Panc1 (cell line): ENCODE measurements around the gene TSHZ2. TPM values are rescaled to one million over a fixed set of nuclear protein-coding genes. Genes with fewer than 3 reads are reported as not detected.

Experiments used
- ATAC-seq: fragments of 200-7000 bp; cut with Tn5 transposase; 2 replicates; pipeline ENCODE4 v1.9.1; 2020; ENCODE audit warnings: mild to moderate bottlenecking, moderate library complexity
- BruUV-seq: library from RNA; stranded (reverse); fragments of 400-500 nt; replicated peaks from 2 replicates; lab custom pipeline; 2021; lab: Mats Ljungman, UMichigan
- CTCF ChIA-PET: fragments of 300-600 bp; sonication (Branson Sonifier 250); formaldehyde crosslinking; loops from one replicate; lab custom pipeline; 2022; ENCODE audit warnings: antibody characterized with exemption; lab: Charles Lee
- POLR2A ChIA-PET: fragments of 300-600 bp; sonication (Branson Sonifier 250); formaldehyde crosslinking; loops from one replicate; lab custom pipeline; 2022; ENCODE audit warnings: antibody characterized with exemption; lab: Charles Lee
- DNase-seq: peaks from one replicate; pipeline ENCODE4 v3.0.0-alpha.2; 2010; ENCODE audit warnings: low read depth, low spot score
- H3K27ac ChIP-seq: 2 replicates; pipeline ENCODE4 v1.5.1; 2011; ENCODE audit warnings: mild to moderate bottlenecking, low read length, inconsistent platforms
- H3K27me3 ChIP-seq: fragments of 200-500 bp; sonication (Bioruptor generic); 2 replicates; pipeline ENCODE4 v1.6.0; 2014; ENCODE audit warnings: low read length, inconsistent platforms; ENCODE audit not compliant: control insufficient read depth, insufficient read depth
- H3K36me3 ChIP-seq: fragments of 200-500 bp; sonication (Bioruptor generic); 2 replicates; pipeline ENCODE4 v1.5.1; 2014; ENCODE audit warnings: inconsistent platforms, mild to moderate bottlenecking, low read length, moderate library complexity; ENCODE audit not compliant: control insufficient read depth, insufficient read depth
- H3K4me1 ChIP-seq: 2 replicates; pipeline ENCODE4 v1.5.1; 2011; ENCODE audit warnings: inconsistent platforms, mild to moderate bottlenecking, low read length, moderate library complexity; ENCODE audit not compliant: control insufficient read depth, insufficient read depth
- H3K4me3 ChIP-seq, 2 experiments: 2 replicates each; pipeline ENCODE4 v1.5.1; 2011 to 2012; ENCODE audit warnings: low read depth in 2 of 2, low read length in 2 of 2, mild to moderate bottlenecking in 2 of 2, inconsistent platforms in 1 of 2, moderate library complexity in 1 of 2
- H3K9me3 ChIP-seq: fragments of 200-500 bp; sonication (Bioruptor generic); 2 replicates; pipeline ENCODE4 v1.5.1; 2014; ENCODE audit warnings: low read depth, mild to moderate bottlenecking, inconsistent platforms, low read length, moderate library complexity; ENCODE audit not compliant: control insufficient read depth, insufficient read depth
- POLR2AphosphoS5 ChIP-seq: IDR thresholded peaks from 2 replicates; pipeline ENCODE4 v1.6.1; 2012; ENCODE audit warnings: mild to moderate bottlenecking, low read depth, low read length, moderate library complexity
- SIN3A ChIP-seq: IDR thresholded peaks from 2 replicates; pipeline ENCODE4 v1.6.1; 2012; ENCODE audit warnings: low read depth, mild to moderate bottlenecking, low read length, moderate library complexity, borderline replicate concordance; ENCODE audit not compliant: insufficient read depth
- TCF7L2 ChIP-seq: IDR thresholded peaks from 2 replicates; pipeline ENCODE4 v1.6.1; 2011; ENCODE audit warnings: mild to moderate bottlenecking, low read depth, low read length, inconsistent platforms
- in situ Hi-C: cut with HindIII; loops from 2 replicates; pipeline ENCODE4 v1.10.0; 2016; ENCODE audit warnings: low sequenced_read_pairs, low pct_unique_long_range_greater_than_20kb
- intact Hi-C: fragments of 100-400 bp; cut with micrococcal nuclease; formaldehyde crosslinking; loops from one replicate; pipeline ENCODE4 v1.10.0; 2022; ENCODE audit not compliant: unreplicated experiment
- total RNA-seq: library from RNA; stranded (reverse); gene quantifications from one replicate; pipeline ENCODE4 v1.2.1, GENCODE V29; 2021; ENCODE audit not compliant: unreplicated experiment
- TF ChIP-seq, protein P1 (sequence below): fragments of 450-650 bp; IDR thresholded peaks from 2 replicates; pipeline ENCODE4 v1.5.1; 2017; ENCODE audit warnings: mild to moderate bottlenecking
- TF ChIP-seq, protein P2 (sequence below), 2 experiments: IDR thresholded peaks; 2 replicates each; pipeline ENCODE4 v1.6.1; 2011 to 2012; ENCODE audit warnings: low read depth in 2 of 2, control low read depth in 1 of 2, low read length in 1 of 2, mild to moderate bottlenecking in 1 of 2, moderate library complexity in 1 of 2; ENCODE audit not compliant: insufficient read depth in 1 of 2

The TSHZ2 gene
- total RNA-seq, 1 experiment from 2014 or later: 0.36 TPM

DNA sequence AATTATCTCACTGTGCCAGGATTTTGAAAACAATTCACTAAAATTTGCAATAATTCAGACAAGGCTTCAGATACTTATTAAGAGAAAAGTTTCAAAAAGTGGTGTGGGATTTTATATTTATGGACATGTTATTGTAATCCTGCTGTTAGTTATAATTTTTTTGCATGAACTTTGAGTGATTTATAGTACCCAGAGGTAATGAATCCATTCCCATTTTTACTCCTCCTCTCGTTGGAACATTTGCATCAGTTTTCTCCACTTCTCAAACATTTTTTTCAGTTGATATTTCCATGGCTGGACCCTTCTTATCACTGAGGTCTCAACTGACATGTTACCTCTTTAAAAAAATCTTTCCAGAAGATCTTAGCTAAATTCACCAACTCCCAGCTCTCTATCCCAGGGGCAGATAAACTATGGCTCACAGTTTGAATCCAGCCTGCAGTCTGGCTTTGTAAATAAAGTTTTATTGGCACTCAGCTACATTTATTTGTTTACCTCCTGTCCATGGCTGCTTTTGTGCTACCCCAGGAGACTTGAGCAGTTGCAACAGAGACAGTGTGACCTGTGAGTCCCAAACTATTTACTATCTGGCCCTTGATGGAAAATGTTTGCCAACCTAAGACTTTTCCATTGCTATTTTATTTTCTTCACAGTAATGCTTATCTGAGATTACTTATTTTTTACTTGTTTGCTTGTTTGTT, 83.4 kb downstream of the TSHZ2 start:
- no peak overlapping the region for H3K27ac ChIP-seq

DNA sequence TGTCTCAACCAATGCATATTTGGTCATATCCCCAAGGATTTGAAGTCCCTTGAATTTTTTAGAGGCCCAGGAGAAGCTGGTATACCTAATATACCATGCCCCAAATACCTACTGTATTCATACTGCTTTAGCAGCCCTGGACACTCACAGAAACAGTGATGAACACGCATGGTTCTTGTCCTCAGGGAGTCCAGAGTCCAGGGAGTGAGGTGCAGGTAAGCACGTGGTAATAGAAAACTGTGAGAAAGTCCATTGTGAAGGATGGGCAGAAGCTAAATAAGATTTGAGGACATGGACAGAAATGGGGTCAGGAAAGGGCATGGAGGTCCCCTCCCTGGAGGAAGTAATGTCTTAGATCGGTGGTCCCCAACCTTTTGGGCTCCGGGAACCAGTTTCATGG, 85.4 kb downstream of the TSHZ2 start:
- no TSS peak for BruUV-seq
- ChIA-PET POLR2A (no interaction called here), CTCF (no interaction called here)
- in situ Hi-C loops (no loop called here), intact Hi-C loops (no loop called here)
- ATAC-seq (no peak), DNase-seq (no peak)
- Histone ChIP-seq H3K27ac (no peak overlapping the region), H3K4me1 (no peaks in the 10 kb centered on the region), H3K4me3 (no peak overlapping the region), H3K36me3 (no peaks in the 10 kb centered on the region), H3K27me3 (peaks cover 2% of the 10 kb centered on the region; the same call in 1 of the 2 replicates), H3K9me3 (no peaks in the 10 kb centered on the region)
- TF ChIP-seq, protein P1, sequence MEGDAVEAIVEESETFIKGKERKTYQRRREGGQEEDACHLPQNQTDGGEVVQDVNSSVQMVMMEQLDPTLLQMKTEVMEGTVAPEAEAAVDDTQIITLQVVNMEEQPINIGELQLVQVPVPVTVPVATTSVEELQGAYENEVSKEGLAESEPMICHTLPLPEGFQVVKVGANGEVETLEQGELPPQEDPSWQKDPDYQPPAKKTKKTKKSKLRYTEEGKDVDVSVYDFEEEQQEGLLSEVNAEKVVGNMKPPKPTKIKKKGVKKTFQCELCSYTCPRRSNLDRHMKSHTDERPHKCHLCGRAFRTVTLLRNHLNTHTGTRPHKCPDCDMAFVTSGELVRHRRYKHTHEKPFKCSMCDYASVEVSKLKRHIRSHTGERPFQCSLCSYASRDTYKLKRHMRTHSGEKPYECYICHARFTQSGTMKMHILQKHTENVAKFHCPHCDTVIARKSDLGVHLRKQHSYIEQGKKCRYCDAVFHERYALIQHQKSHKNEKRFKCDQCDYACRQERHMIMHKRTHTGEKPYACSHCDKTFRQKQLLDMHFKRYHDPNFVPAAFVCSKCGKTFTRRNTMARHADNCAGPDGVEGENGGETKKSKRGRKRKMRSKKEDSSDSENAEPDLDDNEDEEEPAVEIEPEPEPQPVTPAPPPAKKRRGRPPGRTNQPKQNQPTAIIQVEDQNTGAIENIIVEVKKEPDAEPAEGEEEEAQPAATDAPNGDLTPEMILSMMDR: no peak
- TF ChIP-seq, protein P2, sequence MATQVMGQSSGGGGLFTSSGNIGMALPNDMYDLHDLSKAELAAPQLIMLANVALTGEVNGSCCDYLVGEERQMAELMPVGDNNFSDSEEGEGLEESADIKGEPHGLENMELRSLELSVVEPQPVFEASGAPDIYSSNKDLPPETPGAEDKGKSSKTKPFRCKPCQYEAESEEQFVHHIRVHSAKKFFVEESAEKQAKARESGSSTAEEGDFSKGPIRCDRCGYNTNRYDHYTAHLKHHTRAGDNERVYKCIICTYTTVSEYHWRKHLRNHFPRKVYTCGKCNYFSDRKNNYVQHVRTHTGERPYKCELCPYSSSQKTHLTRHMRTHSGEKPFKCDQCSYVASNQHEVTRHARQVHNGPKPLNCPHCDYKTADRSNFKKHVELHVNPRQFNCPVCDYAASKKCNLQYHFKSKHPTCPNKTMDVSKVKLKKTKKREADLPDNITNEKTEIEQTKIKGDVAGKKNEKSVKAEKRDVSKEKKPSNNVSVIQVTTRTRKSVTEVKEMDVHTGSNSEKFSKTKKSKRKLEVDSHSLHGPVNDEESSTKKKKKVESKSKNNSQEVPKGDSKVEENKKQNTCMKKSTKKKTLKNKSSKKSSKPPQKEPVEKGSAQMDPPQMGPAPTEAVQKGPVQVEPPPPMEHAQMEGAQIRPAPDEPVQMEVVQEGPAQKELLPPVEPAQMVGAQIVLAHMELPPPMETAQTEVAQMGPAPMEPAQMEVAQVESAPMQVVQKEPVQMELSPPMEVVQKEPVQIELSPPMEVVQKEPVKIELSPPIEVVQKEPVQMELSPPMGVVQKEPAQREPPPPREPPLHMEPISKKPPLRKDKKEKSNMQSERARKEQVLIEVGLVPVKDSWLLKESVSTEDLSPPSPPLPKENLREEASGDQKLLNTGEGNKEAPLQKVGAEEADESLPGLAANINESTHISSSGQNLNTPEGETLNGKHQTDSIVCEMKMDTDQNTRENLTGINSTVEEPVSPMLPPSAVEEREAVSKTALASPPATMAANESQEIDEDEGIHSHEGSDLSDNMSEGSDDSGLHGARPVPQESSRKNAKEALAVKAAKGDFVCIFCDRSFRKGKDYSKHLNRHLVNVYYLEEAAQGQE (IDR thresholded peaks at IDR 0.05; ENCODE audit: insufficient read depth in 1 of 2, low read depth in 2 of 2, low read length in 1 of 2): no peak
- TF ChIP-seq SIN3A (no peak), TCF7L2 (no peak)

More for the DNA sequence above, 83.4 kb downstream of the TSHZ2 start:
- in situ Hi-C loops: no loop called here
- ChIA-PET POLR2A (no interaction called here), CTCF (no interaction called here)
- Histone ChIP-seq H3K4me3 (no peak overlapping the region), H3K36me3 (no peaks in the 10 kb centered on the region), H3K9me3 (no peaks in the 10 kb centered on the region), H3K27me3 (peaks cover 2% of the 10 kb centered on the region; the same call in 1 of the 2 replicates), H3K4me1 (no peaks in the 10 kb centered on the region)
- ATAC-seq: no peak
- TF ChIP-seq, protein P2 (IDR thresholded peaks at IDR 0.05; ENCODE audit: insufficient read depth in 1 of 2, low read depth in 2 of 2, low read length in 1 of 2): no peak
- TF ChIP-seq TCF7L2 (no peak), SIN3A (no peak), POLR2AphosphoS5 (no peak)
- TF ChIP-seq, protein P1: no peak
- intact Hi-C loops: no loop called here
- BruUV-seq: no TSS peak
- DNase-seq: no peak
